Thoracic aorta (tissue), 2 donors: ENCODE measurements around the gene PARP12. TPM values are rescaled to one million over a fixed set of nuclear protein-coding genes. Genes with fewer than 3 reads are reported as not detected.

ENCODE experiments used
- ATAC-seq: fragments of 150-250 bp; one replicate; pipeline ENCODE4 v1.8.0; 2017; ENCODE audit warnings: low read depth; ENCODE audit not compliant: insufficient number of reproducible peaks, low FRiP score
- DNase-seq: peaks from one replicate; pipeline ENCODE4 v3.0.0-alpha.2; 2020; ENCODE audit warnings: low spot score
- H3K27ac ChIP-seq, 2 donors: fragments of 200-600 bp; sonication (generic); 1 replicate in 1 of 2; 2 replicates in 1 of 2; pipeline ENCODE4 v1.5.1; 2016; ENCODE audit warnings: mild to moderate bottlenecking in 2 of 2, moderate library complexity in 2 of 2
- H3K27me3 ChIP-seq: fragments of 200-600 bp; sonication (generic); replicated peaks from 2 replicates; pipeline ENCODE4 v1.6.0; 2016; ENCODE audit warnings: mild to moderate bottlenecking; ENCODE audit not compliant: insufficient read depth
- H3K36me3 ChIP-seq: fragments of 200-600 bp; sonication (generic); one replicate; pipeline ENCODE4 v1.5.1; 2016
- H3K4me1 ChIP-seq, 2 donors: fragments of 200-600 bp; sonication (generic); 1 replicate in 1 of 2; 2 replicates in 1 of 2; pipeline versions ENCODE4 v1.5.1 to v1.6.0; 2016; ENCODE audit warnings: low read depth in 2 of 2, mild to moderate bottlenecking in 1 of 2; ENCODE audit not compliant: control insufficient read depth in 1 of 2
- H3K4me3 ChIP-seq: fragments of 200-600 bp; sonication (generic); 2 replicates; pipeline ENCODE4 v1.5.1; 2016; ENCODE audit warnings: mild to moderate bottlenecking
- H3K9me3 ChIP-seq: fragments of 200-600 bp; sonication (generic); 2 replicates; pipeline ENCODE4 v1.5.1; 2016
- CTCF ChIP-seq: fragments of 200-600 bp; sonication (generic); IDR thresholded peaks from one replicate; pipeline ENCODE4 v1.5.1; 2019; ENCODE audit warnings: antibody characterized with exemption
- total RNA-seq, 2 donors: library from RNA; depleted of rRNA; stranded (reverse); fragments of >200 nt; gene quantifications; one replicate each; pipeline versions ENCODE4 v1.1.0 to v1.2.3, GENCODE V29; 2016

PARP12 gene
- total RNA-seq, 2 donors from 2014 or later: 51.6 to 53.1 TPM

GRCh38 chr7:140031364-140031763 is 31.4 kb downstream of the PARP12 start:
- no peak for TF ChIP-seq CTCF
- H3K4me1 ChIP-seq: no peaks in the 10 kb centered on the region
- ATAC-seq: no peak
- peaks cover 15% of the 10 kb centered on the region for H3K36me3 ChIP-seq
- DNase-seq: no peak
- no peak overlapping the region for H3K4me3 ChIP-seq
- H3K27ac ChIP-seq: no peak overlapping the region
- no peaks in the 10 kb centered on the region for H3K27me3 ChIP-seq
- H3K9me3 ChIP-seq: no peaks in the 10 kb centered on the region

GRCh38 chr7:140029072-140029471 is 33.7 kb downstream of the PARP12 start:
- Histone ChIP-seq H3K27me3 (no peaks in the 10 kb centered on the region), H3K4me3 (no peak overlapping the region), H3K4me1 (no peaks in the 10 kb centered on the region), H3K9me3 (no peaks in the 10 kb centered on the region), H3K36me3 (peaks cover 15% of the 10 kb centered on the region), H3K27ac (no peak overlapping the region)
- no peak for ATAC-seq
- no peak for DNase-seq
- no peak for TF ChIP-seq CTCF

- peaks cover 0 to under 1% of the 10 kb centered on the region in 2 donors for H3K4me1 ChIP-seq
- ATAC-seq: no peak
- DNase-seq: no peak
- no peaks in the 10 kb centered on the region for H3K27me3 ChIP-seq
- no peak overlapping the region for H3K4me3 ChIP-seq
- no peak for TF ChIP-seq CTCF
- H3K36me3 ChIP-seq: peaks cover 15% of the 10 kb centered on the region
- no peak overlapping the region for H3K27ac ChIP-seq
- H3K9me3 ChIP-seq: no peaks in the 10 kb centered on the region
Observed at GRCh38 chr7:140028311-140028710, 34.4 kb downstream of the PARP12 start.

GRCh38 chr7:140027858-140028257 is 34.9 kb downstream of the PARP12 start:
- no peak for DNase-seq
- H3K27ac ChIP-seq: no peak overlapping the region
- H3K27me3 ChIP-seq: no peaks in the 10 kb centered on the region
- no peak for ATAC-seq
- TF ChIP-seq CTCF: no peak
- H3K4me1 ChIP-seq: peaks cover 0 to 5% of the 10 kb centered on the region in 2 donors
- peaks cover 15% of the 10 kb centered on the region for H3K36me3 ChIP-seq
- no peaks in the 10 kb centered on the region for H3K9me3 ChIP-seq
- no peak overlapping the region for H3K4me3 ChIP-seq

- Histone ChIP-seq H3K4me1 (peaks cover 2 to 14% of the 10 kb centered on the region in 2 donors), H3K4me3 (no peak overlapping the region), H3K9me3 (no peaks in the 10 kb centered on the region), H3K27me3 (no peaks in the 10 kb centered on the region), H3K36me3 (peaks cover 9% of the 10 kb centered on the region), H3K27ac (no peak overlapping the region)
- ATAC-seq (no peak), DNase-seq (no peak)
- no peak for TF ChIP-seq CTCF
Observed at GRCh38 chr7:140026935-140027334, 35.8 kb downstream of the PARP12 start.
